ENCODE data around the gene CHRM2. TPM values are rescaled to one million over a fixed set of nuclear protein-coding genes. Genes with fewer than 3 reads are reported as not detected.

Gene CHRM2
- total RNA-seq, 4 donors from 2014 or later = 0.49 to 5.6 TPM; not detected in 2

- no peaks in the 10 kb centered on the region for H3K4me1 ChIP-seq
- intact Hi-C loops (cut with DNase I; ENCODE audit: low total_unique reads) = no loop called here
- H3K4me3 ChIP-seq = no peak overlapping the region
- H3K36me3 ChIP-seq = no peaks in the 10 kb centered on the region
- H3K27me3 ChIP-seq = no peaks in the 10 kb centered on the region
- H3K27ac ChIP-seq = no peak overlapping the region
- DNase-seq = no peak
- TF ChIP-seq, protein P1, sequence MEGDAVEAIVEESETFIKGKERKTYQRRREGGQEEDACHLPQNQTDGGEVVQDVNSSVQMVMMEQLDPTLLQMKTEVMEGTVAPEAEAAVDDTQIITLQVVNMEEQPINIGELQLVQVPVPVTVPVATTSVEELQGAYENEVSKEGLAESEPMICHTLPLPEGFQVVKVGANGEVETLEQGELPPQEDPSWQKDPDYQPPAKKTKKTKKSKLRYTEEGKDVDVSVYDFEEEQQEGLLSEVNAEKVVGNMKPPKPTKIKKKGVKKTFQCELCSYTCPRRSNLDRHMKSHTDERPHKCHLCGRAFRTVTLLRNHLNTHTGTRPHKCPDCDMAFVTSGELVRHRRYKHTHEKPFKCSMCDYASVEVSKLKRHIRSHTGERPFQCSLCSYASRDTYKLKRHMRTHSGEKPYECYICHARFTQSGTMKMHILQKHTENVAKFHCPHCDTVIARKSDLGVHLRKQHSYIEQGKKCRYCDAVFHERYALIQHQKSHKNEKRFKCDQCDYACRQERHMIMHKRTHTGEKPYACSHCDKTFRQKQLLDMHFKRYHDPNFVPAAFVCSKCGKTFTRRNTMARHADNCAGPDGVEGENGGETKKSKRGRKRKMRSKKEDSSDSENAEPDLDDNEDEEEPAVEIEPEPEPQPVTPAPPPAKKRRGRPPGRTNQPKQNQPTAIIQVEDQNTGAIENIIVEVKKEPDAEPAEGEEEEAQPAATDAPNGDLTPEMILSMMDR (IDR thresholded peaks at IDR 0.05) = no peak
- no peak for TF ChIP-seq POLR2A (IDR thresholded peaks at IDR 0.05)
- H3K9me3 ChIP-seq = no peaks in the 10 kb centered on the region
Observed at GRCh38 chr7:136890399-136890798, 21.9 kb downstream of the CHRM2 start.

- no peak for DNase-seq
- H3K4me1 ChIP-seq = no peaks in the 10 kb centered on the region
- no peaks in the 10 kb centered on the region for H3K36me3 ChIP-seq
- no peak overlapping the region for H3K4me3 ChIP-seq
- H3K27ac ChIP-seq = no peak overlapping the region
- H3K27me3 ChIP-seq = no peaks in the 10 kb centered on the region
- no peak for TF ChIP-seq POLR2A (IDR thresholded peaks at IDR 0.05)
- TF ChIP-seq, protein P1 (IDR thresholded peaks at IDR 0.05) = no peak
- intact Hi-C loops (cut with DNase I; ENCODE audit: low total_unique reads) = no loop called here
- no peaks in the 10 kb centered on the region for H3K9me3 ChIP-seq
Observed at GRCh38 chr7:136891850-136892249, 23.4 kb downstream of the CHRM2 start.

DNA sequence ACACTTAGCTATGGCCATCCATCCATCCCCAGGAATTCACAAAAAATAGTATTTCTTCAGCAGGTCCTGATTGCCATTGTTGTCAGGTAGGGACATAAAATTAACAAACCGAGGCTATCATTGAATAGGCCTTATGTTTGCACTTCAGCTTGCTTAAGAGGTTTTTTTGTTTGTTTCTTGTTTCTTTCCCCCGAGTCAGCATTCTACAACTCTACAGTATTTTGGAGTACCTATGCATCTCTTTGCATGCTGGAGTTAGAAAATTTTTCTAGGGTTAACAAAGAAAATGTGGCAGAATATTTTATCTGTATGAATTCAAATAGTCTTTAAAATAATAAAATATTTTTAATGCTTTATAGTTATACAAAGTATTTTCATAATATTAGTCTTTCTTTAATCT lies 26.3 kb downstream of the CHRM2 start:
- no peak for DNase-seq
- intact Hi-C loops (cut with DNase I; ENCODE audit: low total_unique reads) = no loop called here
- H3K27ac ChIP-seq = no peak overlapping the region
- H3K4me1 ChIP-seq = no peaks in the 10 kb centered on the region
- no peaks in the 10 kb centered on the region for H3K27me3 ChIP-seq
- H3K36me3 ChIP-seq = no peaks in the 10 kb centered on the region
- H3K9me3 ChIP-seq = no peaks in the 10 kb centered on the region
- no peak overlapping the region for H3K4me3 ChIP-seq
- TF ChIP-seq POLR2A (IDR thresholded peaks at IDR 0.05) = no peak
- TF ChIP-seq, protein P1 (IDR thresholded peaks at IDR 0.05) = no peak

DNA sequence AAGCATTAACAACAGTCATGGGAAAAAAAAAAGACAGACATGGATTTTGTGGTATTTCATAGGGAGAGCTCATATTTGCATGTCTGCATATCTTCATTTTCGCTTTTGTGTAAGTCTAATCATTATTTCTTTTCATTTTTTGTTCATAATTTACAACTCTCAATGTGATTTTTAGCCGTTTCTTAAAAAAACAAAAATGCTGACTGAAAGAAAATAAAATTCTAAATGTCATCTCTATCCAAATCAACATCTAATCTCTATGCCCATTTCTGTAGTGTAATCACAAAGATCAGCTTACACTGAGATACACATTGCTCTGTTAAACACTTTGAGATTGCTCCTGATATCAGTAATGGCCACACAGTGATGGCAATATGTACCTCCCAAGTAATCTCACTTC lies 29.2 kb downstream of the CHRM2 start:
- H3K36me3 ChIP-seq = no peaks in the 10 kb centered on the region
- TF ChIP-seq POLR2A (IDR thresholded peaks at IDR 0.05) = no peak
- TF ChIP-seq, protein P1 (IDR thresholded peaks at IDR 0.05) = no peak
- no peaks in the 10 kb centered on the region for H3K9me3 ChIP-seq
- no peaks in the 10 kb centered on the region for H3K27me3 ChIP-seq
- H3K27ac ChIP-seq = no peak overlapping the region
- no peaks in the 10 kb centered on the region for H3K4me1 ChIP-seq
- intact Hi-C loops (cut with DNase I; ENCODE audit: low total_unique reads) = no loop called here
- DNase-seq = no peak
- no peak overlapping the region for H3K4me3 ChIP-seq

DNA sequence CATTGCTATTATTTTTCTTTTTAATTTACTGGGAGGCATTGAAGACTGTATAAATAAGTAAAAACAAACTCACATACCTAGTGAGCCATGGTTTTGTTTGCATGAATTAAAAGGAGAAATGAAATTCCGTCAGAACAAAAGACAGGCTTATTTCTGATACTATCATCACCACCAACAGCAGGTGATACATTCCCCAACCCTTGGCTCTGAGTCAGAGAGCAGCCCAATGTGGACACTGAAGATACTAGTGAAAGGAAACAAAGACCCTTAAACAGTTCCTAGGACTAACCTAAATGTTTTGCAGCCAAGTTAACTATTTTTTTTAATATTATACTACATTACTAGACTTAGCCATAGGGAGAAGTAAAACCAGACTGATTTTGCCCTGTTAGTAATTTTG lies 31.6 kb downstream of the CHRM2 start:
- H3K4me3 ChIP-seq = no peak overlapping the region
- H3K9me3 ChIP-seq = no peaks in the 10 kb centered on the region
- no peak for TF ChIP-seq POLR2A (IDR thresholded peaks at IDR 0.05)
- TF ChIP-seq, protein P1 (IDR thresholded peaks at IDR 0.05) = no peak
- DNase-seq = no peak
- intact Hi-C loops (cut with DNase I; ENCODE audit: low total_unique reads) = no loop called here
- no peak overlapping the region for H3K27ac ChIP-seq
- no peaks in the 10 kb centered on the region for H3K27me3 ChIP-seq
- H3K36me3 ChIP-seq = no peaks in the 10 kb centered on the region
- H3K4me1 ChIP-seq = no peaks in the 10 kb centered on the region

Data from uterus (tissue), 4 donors.